ENCODE results near the gene JCHAIN. TPM values are rescaled to one million over a fixed set of nuclear protein-coding genes. Genes with fewer than 3 reads are reported as not detected.
A peak's percentile ranks its signal among the peaks of the same experiment; 100 is the strongest.
"Not testable (repeated sequence)": the region's sequence is repeated elsewhere in the genome, so short reads cannot be mapped to it uniquely, and the experiment has no call there.

JCHAIN gene
- total and polyA plus RNA-seq, 9 of the 15 experiments (the other 6 are each of a cell fraction or from before 2014, with no cell fraction given), result 0.04 to 0.68 (median 0.26) TPM; not detected in 5

GRCh38 chr4:70682142-70682541 is 15.8 kb upstream of the JCHAIN start:
- H3K4me2 ChIP-seq (ENCODE audit: insufficient read depth, low read length); H3K4me3 ChIP-seq; BruUV-seq (replicated peaks); POLR2A ChIA-PET; H3K9me3 ChIP-seq (replicated peaks; ENCODE audit: control insufficient read depth, insufficient read depth, low read depth, low read length); H3K4me1 ChIP-seq (replicated peaks in 1 of 2; ENCODE audit: control insufficient read depth in 2 of 2, insufficient read depth in 2 of 2, low read length in 2 of 2); H2AFZ ChIP-seq (ENCODE audit: low read depth, low read length); in situ Hi-C loops (cut with MboI); intact Hi-C loops (cut with micrococcal nuclease); H4K20me1 ChIP-seq (replicated peaks; ENCODE audit: control insufficient read depth, insufficient read depth, low read length); H3K9me1 ChIP-seq (ENCODE audit: control insufficient read depth, insufficient read depth, low read length); FAIRE-seq; H3K79me2 ChIP-seq (ENCODE audit: control insufficient read depth, insufficient read depth, low read length); H3K36me3 ChIP-seq (ENCODE audit: control insufficient read depth, insufficient read depth, low read length); H3K27me3 ChIP-seq (ENCODE audit: control insufficient read depth in 2 of 2, insufficient read depth in 2 of 2, low read length in 2 of 2); H3K27ac ChIP-seq (ENCODE audit: extremely low read depth, low read depth, low read length); DNase-seq (ENCODE audit: extremely low read depth in 1 of 4, low spot score in 3 of 4); CTCF ChIA-PET (ENCODE audit: low intra/inter-chr PET ratio); ATAC-seq; H3K9ac ChIP-seq (ENCODE audit: insufficient read depth in 1 of 2, low read depth in 2 of 2, low read length in 2 of 2): not testable (repeated sequence)
- TF ChIP-seq KDM1A (IDR thresholded peaks at IDR 0.05) (peak; percentile 14 to 58; a peak in 2 of 4 replicates), BCOR (IDR thresholded peaks at IDR 0.05) (peak; percentile 70), ZNF146 (CRISPR knock-in tag; IDR thresholded peaks at IDR 0.05; ENCODE audit: unreplicated experiment) (peak; percentile 96), RBM25 (IDR thresholded peaks at IDR 0.05; ENCODE audit: low read depth, low read length, severe bottlenecking) (peak; percentile 20)
- 48% methylated on average over 3 of the region's 3 CpGs for WGBS (ENCODE audit: insufficient coverage, low coverage, missing lambda C conversion rate)

GRCh38 chr4:70681704-70682103 is 15.4 kb upstream of the JCHAIN start:
- in situ Hi-C loops (cut with MboI), result no loop called here
- no peaks in the 10 kb centered on the region for H3K36me3 ChIP-seq (ENCODE audit: control insufficient read depth, insufficient read depth, low read length)
- H4K20me1 ChIP-seq (replicated peaks; ENCODE audit: control insufficient read depth, insufficient read depth, low read length), result no peaks in the 10 kb centered on the region
- intact Hi-C loops (cut with micrococcal nuclease), result no loop called here
- H3K79me2 ChIP-seq (ENCODE audit: control insufficient read depth, insufficient read depth, low read length), result no peaks in the 10 kb centered on the region
- H3K4me2 ChIP-seq (ENCODE audit: insufficient read depth, low read length), result no peak overlapping the region
- no peaks in the 10 kb centered on the region for H3K27me3 ChIP-seq (ENCODE audit: control insufficient read depth in 2 of 2, insufficient read depth in 2 of 2, low read length in 2 of 2)
- no TSS peak for BruUV-seq (replicated peaks)
- DNase-seq (ENCODE audit: extremely low read depth in 1 of 4, low spot score in 3 of 4) (no peak), ATAC-seq (no peak), FAIRE-seq (no peak)
- ChIA-PET POLR2A (no interaction called here), CTCF (ENCODE audit: low intra/inter-chr PET ratio) (no interaction called here)
- no peaks in the 10 kb centered on the region for H3K9me3 ChIP-seq (replicated peaks; ENCODE audit: control insufficient read depth, insufficient read depth, low read depth, low read length)
- no peak for TF ChIP-seq CXXC5 (CRISPR knock-in tag; IDR thresholded peaks at IDR 0.05)
- TF ChIP-seq ZFX (CRISPR knock-in tag; IDR thresholded peaks at IDR 0.05), result no peak
- TF ChIP-seq ZNF57 (CRISPR knock-in tag; IDR thresholded peaks at IDR 0.05), result no peak
- no peak for TF ChIP-seq XRCC3 (IDR thresholded peaks at IDR 0.05)
- no peak for TF ChIP-seq ZBTB5 (IDR thresholded peaks at IDR 0.05)
- no peak for TF ChIP-seq CC2D1A (IDR thresholded peaks at IDR 0.05)
- no peak for TF ChIP-seq ZNF785 (CRISPR knock-in tag; IDR thresholded peaks at IDR 0.05)
- H3K4me3 ChIP-seq, result no peak overlapping the region
- H2AFZ ChIP-seq (ENCODE audit: low read depth, low read length), result no peak overlapping the region
- H3K9ac ChIP-seq (ENCODE audit: insufficient read depth in 1 of 2, low read depth in 2 of 2, low read length in 2 of 2), result no peak overlapping the region
- no peaks in the 10 kb centered on the region for H3K4me1 ChIP-seq (replicated peaks in 1 of 2; ENCODE audit: control insufficient read depth in 2 of 2, insufficient read depth in 2 of 2, low read length in 2 of 2)
- no peak overlapping the region for H3K27ac ChIP-seq (ENCODE audit: extremely low read depth, low read depth, low read length)
- H3K9me1 ChIP-seq (ENCODE audit: control insufficient read depth, insufficient read depth, low read length), result no peaks in the 10 kb centered on the region
